ENCODE measurements around the gene APLP1.

Gene APLP1

GRCh38 chr19:35903550-35904179 is 35.3 kb downstream of the APLP1 start:
- Histone ChIP-seq H3K4me1 (ENCODE audit: control extremely low read depth in 1 of 4, control insufficient read depth in 4 of 4, insufficient read depth in 4 of 4, low read length in 3 of 4) (peaks cover 17 to 82% (median 71%) of the 10 kb centered on the region in 4 experiments), H3K4me3 (ENCODE audit: control insufficient read depth in 1 of 7, extremely low read depth in 1 of 7, insufficient read depth in 4 of 7, low read depth in 2 of 7, low read length in 6 of 7) (peak overlapping the region; percentile 16 to 90 (median 84)), H3K27ac (ENCODE audit: insufficient read depth in 1 of 2, low read depth in 1 of 2, low read length in 2 of 2, poor library complexity in 1 of 2, severe bottlenecking in 2 of 2) (peak overlapping the region; percentile 80 to 94), H3K36me3 (ENCODE audit: control insufficient read depth in 4 of 4, insufficient read depth in 4 of 4, low read length in 3 of 4) (peaks cover 0 to under 1% (median 0%) of the 10 kb centered on the region in 4 experiments), H3K9me3 (ENCODE audit: control extremely low read depth in 1 of 5, control insufficient read depth in 4 of 5, insufficient read depth in 2 of 5, low read depth in 1 of 5, low read length in 4 of 5) (no peaks in the 10 kb centered on the region), H3K27me3 (replicated peaks in 2 of 5; ENCODE audit: control insufficient read depth in 4 of 5, insufficient read depth in 5 of 5, low read length in 4 of 5) (no peaks in the 10 kb centered on the region)
- POLR2A ChIA-PET: interaction anchor here (0.6 to 1.0 kb wide), 3 partner anchors 22 to 485 kb away, joined by 3 to 4 read pairs (median 4); no protein-coding TSS in a partner anchor
- CTCF ChIA-PET: interaction anchor here (1.2 to 3.1 kb wide), 2 partner anchors 8 to 23 kb away, joined by 3 to 11 read pairs; no protein-coding TSS in a partner anchor
- 0% methylated on average over 12 of the region's 24 CpGs for WGBS (ENCODE audit: insufficient coverage)
- peak; percentile 94 to 98 (median 97) for DNase-seq

DNA sequence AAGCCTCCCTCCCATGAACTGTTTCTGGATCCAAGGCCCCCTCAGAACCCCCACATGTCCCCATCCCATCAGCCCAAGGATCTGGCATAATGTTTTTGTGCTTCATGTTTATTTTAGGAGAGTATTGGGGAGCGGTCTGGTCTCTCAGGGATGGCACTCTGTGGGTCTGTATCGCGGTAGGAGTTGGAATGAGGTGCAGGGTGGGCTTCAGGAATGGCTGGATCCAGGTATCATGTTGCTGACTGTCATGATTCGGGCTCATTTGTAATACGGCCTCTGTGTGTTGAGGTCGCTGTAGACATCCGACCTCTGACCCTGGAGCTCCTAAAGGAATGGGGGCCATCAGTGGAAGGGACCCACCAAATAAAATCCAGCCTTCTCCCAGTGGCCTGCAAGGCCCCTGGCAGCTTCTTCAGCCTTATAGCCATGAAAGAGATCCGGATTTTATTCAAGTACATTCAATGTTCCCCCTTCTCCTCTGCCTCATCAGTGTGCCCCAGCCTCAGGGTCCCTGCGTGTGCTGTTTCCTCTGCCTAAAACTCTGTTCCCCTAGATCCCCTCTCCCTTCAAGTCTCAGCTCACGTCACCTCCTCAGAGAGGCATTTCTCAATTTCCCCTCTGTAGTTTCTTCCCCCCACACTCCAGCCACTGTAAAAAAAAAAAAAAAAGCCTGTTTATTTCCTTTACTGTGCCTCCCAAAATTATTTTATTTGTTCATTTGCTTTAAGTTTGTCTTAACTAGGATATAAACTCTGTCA is 36.1 kb downstream of the APLP1 start:
- POLR2A ChIA-PET: interaction anchor here (1.2 kb wide), 1 partner anchor 27 kb away, joined by 4 read pairs; no protein-coding TSS in a partner anchor

DNA sequence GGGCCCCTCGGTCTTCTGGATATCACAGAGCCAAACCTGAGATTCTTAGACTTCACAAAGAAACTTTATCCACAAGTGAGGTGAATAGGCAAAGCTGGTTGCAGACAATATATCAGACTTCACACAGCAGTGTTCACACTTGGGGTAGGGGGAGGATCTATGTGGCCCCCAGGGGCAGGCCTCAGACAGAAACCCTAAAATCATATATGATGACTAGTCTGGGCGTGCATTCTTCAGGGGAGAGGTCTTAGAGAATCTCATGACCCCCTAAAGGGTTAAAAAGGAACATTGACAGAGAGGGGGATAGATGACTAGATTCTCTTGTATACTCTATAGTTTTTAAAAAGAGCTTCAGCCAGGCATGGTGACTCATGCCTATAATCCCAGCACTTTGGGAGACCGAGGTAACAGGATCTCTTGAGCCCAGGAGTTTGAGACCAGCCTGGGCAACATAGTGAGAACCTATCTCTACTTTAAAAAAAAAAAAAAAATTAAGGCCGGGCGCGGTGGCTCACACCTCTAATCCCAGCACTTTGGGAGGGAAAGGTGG is 36.9 kb downstream of the APLP1 start:
- CTCF ChIA-PET: interaction anchor here (0.7 to 3.1 kb wide), 5 partner anchors 20 to 26 kb away, joined by 3 to 11 read pairs (median 3); no protein-coding TSS in a partner anchor
- Histone ChIP-seq H3K4me3 (ENCODE audit: control insufficient read depth in 1 of 7, extremely low read depth in 1 of 7, insufficient read depth in 4 of 7, low read depth in 2 of 7, low read length in 6 of 7) (peak overlapping the region in 3 of 7 experiments; percentile 2 to 27 (median 6)), H3K9me3 (ENCODE audit: control extremely low read depth in 1 of 5, control insufficient read depth in 4 of 5, insufficient read depth in 2 of 5, low read depth in 1 of 5, low read length in 4 of 5) (no peaks in the 10 kb centered on the region), H3K27ac (ENCODE audit: insufficient read depth in 1 of 2, low read depth in 1 of 2, low read length in 2 of 2, poor library complexity in 1 of 2, severe bottlenecking in 2 of 2) (peak overlapping the region; percentile 70 to 94), H3K4me1 (ENCODE audit: control extremely low read depth in 1 of 4, control insufficient read depth in 4 of 4, insufficient read depth in 4 of 4, low read length in 3 of 4) (peaks cover 21 to 93% (median 80%) of the 10 kb centered on the region in 4 experiments), H3K36me3 (ENCODE audit: control insufficient read depth in 4 of 4, insufficient read depth in 4 of 4, low read length in 3 of 4) (no peaks in the 10 kb centered on the region), H3K27me3 (replicated peaks in 2 of 5; ENCODE audit: control insufficient read depth in 4 of 5, insufficient read depth in 5 of 5, low read length in 4 of 5) (no peaks in the 10 kb centered on the region)
- POLR2A ChIA-PET: interaction anchor here (0.6 to 1.2 kb wide), 2 partner anchors 26 to 44 kb away, joined by 3 to 4 read pairs; no protein-coding TSS in a partner anchor
- DNase-seq: no peak
- 40% methylated on average over 1 of the region's 6 CpGs for WGBS (ENCODE audit: insufficient coverage)

More for the DNA sequence above, 36.1 kb downstream of the APLP1 start:
- peak in 2 of 3 donors; percentile 52 to 61 for DNase-seq
- H3K4me1 ChIP-seq (ENCODE audit: control extremely low read depth in 1 of 4, control insufficient read depth in 4 of 4, insufficient read depth in 4 of 4, low read length in 3 of 4): peaks cover 21 to 86% (median 74%) of the 10 kb centered on the region in 4 experiments
- peak overlapping the region in 4 of 7 experiments; percentile 27 to 90 (median 68) for H3K4me3 ChIP-seq (ENCODE audit: control insufficient read depth in 1 of 7, extremely low read depth in 1 of 7, insufficient read depth in 4 of 7, low read depth in 2 of 7, low read length in 6 of 7)
- H3K27me3 ChIP-seq (replicated peaks in 2 of 5; ENCODE audit: control insufficient read depth in 4 of 5, insufficient read depth in 5 of 5, low read length in 4 of 5): no peaks in the 10 kb centered on the region
- H3K9me3 ChIP-seq (ENCODE audit: control extremely low read depth in 1 of 5, control insufficient read depth in 4 of 5, insufficient read depth in 2 of 5, low read depth in 1 of 5, low read length in 4 of 5): no peaks in the 10 kb centered on the region
- 73% methylated on average over 10 of the region's 10 CpGs for WGBS (ENCODE audit: insufficient coverage)
- no peaks in the 10 kb centered on the region for H3K36me3 ChIP-seq (ENCODE audit: control insufficient read depth in 4 of 4, insufficient read depth in 4 of 4, low read length in 3 of 4)
- CTCF ChIA-PET: interaction anchor here (0.7 to 3.1 kb wide), 5 partner anchors 19 to 27 kb away, joined by 3 to 11 read pairs (median 3); no protein-coding TSS in a partner anchor
- H3K27ac ChIP-seq (ENCODE audit: insufficient read depth in 1 of 2, low read depth in 1 of 2, low read length in 2 of 2, poor library complexity in 1 of 2, severe bottlenecking in 2 of 2): peak overlapping the region; percentile 70 to 94

DNA sequence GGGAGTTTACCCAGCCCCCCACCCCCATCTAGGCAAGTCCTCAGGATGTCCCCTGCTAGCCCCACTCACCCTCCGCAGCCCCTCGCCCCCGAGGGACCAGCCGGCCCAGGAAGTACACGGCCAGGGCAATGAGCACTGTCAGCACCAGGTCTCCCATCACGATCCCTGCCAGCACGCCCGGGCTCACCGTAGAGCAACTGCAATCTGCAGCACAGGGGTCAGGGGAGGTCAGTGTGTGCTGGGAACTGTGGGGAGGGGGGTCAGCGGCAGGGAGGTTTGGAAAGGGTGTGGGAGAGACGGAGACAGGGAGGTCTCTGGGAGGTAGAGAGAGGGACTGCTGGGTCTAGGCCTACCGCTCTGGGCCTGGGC is 39.0 kb downstream of the APLP1 start:
- 90% methylated on average over 10 of the region's 12 CpGs for WGBS (ENCODE audit: insufficient coverage)
- peaks cover 13 to 94% (median 73%) of the 10 kb centered on the region in 4 experiments for H3K4me1 ChIP-seq (ENCODE audit: control extremely low read depth in 1 of 4, control insufficient read depth in 4 of 4, insufficient read depth in 4 of 4, low read length in 3 of 4)
- CTCF ChIA-PET: no interaction called here
- H3K4me3 ChIP-seq (ENCODE audit: control insufficient read depth in 1 of 7, extremely low read depth in 1 of 7, insufficient read depth in 4 of 7, low read depth in 2 of 7, low read length in 6 of 7): peak overlapping the region in 3 of 7 experiments; percentile 56 to 66 (median 65)
- H3K36me3 ChIP-seq (ENCODE audit: control insufficient read depth in 4 of 4, insufficient read depth in 4 of 4, low read length in 3 of 4): no peaks in the 10 kb centered on the region
- no peak for DNase-seq
- H3K27ac ChIP-seq (ENCODE audit: insufficient read depth in 1 of 2, low read depth in 1 of 2, low read length in 2 of 2, poor library complexity in 1 of 2, severe bottlenecking in 2 of 2): peak overlapping the region in 1 of 2 experiments; percentile 90
- no peaks in the 10 kb centered on the region for H3K27me3 ChIP-seq (replicated peaks in 2 of 5; ENCODE audit: control insufficient read depth in 4 of 5, insufficient read depth in 5 of 5, low read length in 4 of 5)
- H3K9me3 ChIP-seq (ENCODE audit: control extremely low read depth in 1 of 5, control insufficient read depth in 4 of 5, insufficient read depth in 2 of 5, low read depth in 1 of 5, low read length in 4 of 5): no peaks in the 10 kb centered on the region
- POLR2A ChIA-PET: interaction anchor here (0.8 to 1.0 kb wide), 2 partner anchors 14 to 24 kb away, joined by 3 read pairs; no protein-coding TSS in a partner anchor

DNA sequence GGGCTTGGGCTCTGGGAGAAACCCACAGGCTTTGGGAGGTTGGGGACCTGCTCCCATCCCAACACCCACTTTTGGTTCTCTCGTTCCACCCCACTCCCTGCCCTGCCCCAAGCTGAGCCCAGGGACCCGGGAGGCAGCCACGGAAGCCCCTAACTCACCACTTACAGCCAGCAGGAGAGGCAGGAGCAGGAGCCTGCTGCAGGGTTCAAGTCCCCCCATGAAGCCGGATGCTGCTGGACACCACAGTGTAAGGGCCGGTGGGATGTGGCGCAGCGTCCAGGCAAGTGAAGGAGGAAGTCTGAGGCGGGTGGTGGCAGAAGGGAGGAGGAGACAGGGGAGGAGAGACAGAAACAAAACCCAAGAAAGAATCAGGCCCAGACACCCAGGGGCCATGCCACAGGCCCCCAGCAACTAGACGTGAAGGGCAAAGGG is 39.7 kb downstream of the APLP1 start, which contains the start of gene TYROBP:
TSS of gene TYROBP (minus strand) at position 286 of the 432 bp plus-strand sequence. CDS start at position 219, 67 bp downstream.
- peaks cover 11 to 90% (median 66%) of the 10 kb centered on the region in 4 experiments for H3K4me1 ChIP-seq (ENCODE audit: control extremely low read depth in 1 of 4, control insufficient read depth in 4 of 4, insufficient read depth in 4 of 4, low read length in 3 of 4)
- no peaks in the 10 kb centered on the region for H3K27me3 ChIP-seq (replicated peaks in 2 of 5; ENCODE audit: control insufficient read depth in 4 of 5, insufficient read depth in 5 of 5, low read length in 4 of 5)
- H3K27ac ChIP-seq (ENCODE audit: insufficient read depth in 1 of 2, low read depth in 1 of 2, low read length in 2 of 2, poor library complexity in 1 of 2, severe bottlenecking in 2 of 2): peak within 1 kb of the TSS in 1 of 2 experiments; percentile 90
- no peaks in the 10 kb centered on the region for H3K36me3 ChIP-seq (ENCODE audit: control insufficient read depth in 4 of 4, insufficient read depth in 4 of 4, low read length in 3 of 4)
- H3K4me3 ChIP-seq (ENCODE audit: control insufficient read depth in 1 of 7, extremely low read depth in 1 of 7, insufficient read depth in 4 of 7, low read depth in 2 of 7, low read length in 6 of 7): peak within 1 kb of the TSS in 5 of 7 experiments; percentile 36 to 66 (median 58)
- ChIA-PET POLR2A (interaction anchor here (0.7 to 2.1 kb wide), 4 partner anchors 8 to 23 kb away, joined by 3 to 15 read pairs (median 4); partner anchors contain the start of gene NFKBID), CTCF (interaction anchor here (1.7 to 2.7 kb wide), 3 partner anchors 10 to 24 kb away, joined by 6 to 11 read pairs (median 9); no protein-coding TSS in a partner anchor)
- DNase-seq: no peak
- H3K9me3 ChIP-seq (ENCODE audit: control extremely low read depth in 1 of 5, control insufficient read depth in 4 of 5, insufficient read depth in 2 of 5, low read depth in 1 of 5, low read length in 4 of 5): no peaks in the 10 kb centered on the region
- WGBS (ENCODE audit: insufficient coverage): 16% methylated on average over 7 of the region's 9 CpGs

DNA sequence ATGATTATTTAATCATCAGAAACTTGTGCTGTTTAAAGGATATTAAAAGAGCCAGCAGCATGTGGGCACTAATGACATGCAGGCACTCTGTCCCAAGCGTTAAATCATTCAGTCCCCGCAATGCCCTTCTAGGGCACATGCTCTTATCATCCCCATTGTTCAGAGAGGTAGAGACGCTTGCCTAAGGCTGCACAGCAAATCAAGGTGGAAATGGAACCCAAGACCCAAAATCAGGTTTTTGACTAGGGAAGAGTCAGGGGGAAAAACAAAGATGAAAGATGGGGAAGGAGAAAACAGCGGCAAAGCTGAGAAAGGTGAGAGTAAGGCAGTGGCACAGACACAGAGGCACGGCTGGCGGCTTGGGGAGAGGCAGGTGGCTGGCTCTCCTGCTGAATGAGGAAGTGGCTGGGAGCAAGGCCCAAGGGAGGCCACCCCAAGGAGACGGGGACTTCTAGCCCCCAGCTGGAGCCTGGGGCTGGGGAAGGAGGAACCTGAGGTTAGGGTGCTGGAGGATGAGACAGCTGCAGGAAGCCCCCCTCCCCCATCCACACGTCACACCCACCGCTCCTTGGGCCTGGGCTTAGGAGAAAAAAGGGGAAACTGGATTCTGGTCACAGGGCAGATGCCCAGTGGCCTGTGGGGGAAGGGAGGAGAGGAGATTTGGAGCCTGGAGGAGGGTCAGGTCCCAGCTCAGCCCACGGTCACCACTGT is 40.8 kb downstream of the APLP1 start:
- peak; percentile 97 to 99 (median 99) for DNase-seq
- peak overlapping the region in 5 of 7 experiments; percentile 22 to 68 (median 44) for H3K4me3 ChIP-seq (ENCODE audit: control insufficient read depth in 1 of 7, extremely low read depth in 1 of 7, insufficient read depth in 4 of 7, low read depth in 2 of 7, low read length in 6 of 7)
- 28% methylated on average over 5 of the region's 10 CpGs for WGBS (ENCODE audit: insufficient coverage)
- H3K27me3 ChIP-seq (replicated peaks in 2 of 5; ENCODE audit: control insufficient read depth in 4 of 5, insufficient read depth in 5 of 5, low read length in 4 of 5): no peaks in the 10 kb centered on the region
- H3K36me3 ChIP-seq (ENCODE audit: control insufficient read depth in 4 of 4, insufficient read depth in 4 of 4, low read length in 3 of 4): no peaks in the 10 kb centered on the region
- ChIA-PET CTCF (interaction anchor here (1.7 to 4.4 kb wide), 4 partner anchors 11 to 25 kb away, joined by 6 to 16 read pairs (median 10); no protein-coding TSS in a partner anchor), POLR2A (interaction anchor here (0.8 to 2.1 kb wide), 7 partner anchors 9 to 29 kb away, joined by 3 to 15 read pairs (median 5); partner anchors contain the start of gene NFKBID)
- peaks cover 11 to 80% (median 55%) of the 10 kb centered on the region in 4 experiments for H3K4me1 ChIP-seq (ENCODE audit: control extremely low read depth in 1 of 4, control insufficient read depth in 4 of 4, insufficient read depth in 4 of 4, low read length in 3 of 4)
- peak overlapping the region; percentile 85 to 90 for H3K27ac ChIP-seq (ENCODE audit: insufficient read depth in 1 of 2, low read depth in 1 of 2, low read length in 2 of 2, poor library complexity in 1 of 2, severe bottlenecking in 2 of 2)
- no peaks in the 10 kb centered on the region for H3K9me3 ChIP-seq (ENCODE audit: control extremely low read depth in 1 of 5, control insufficient read depth in 4 of 5, insufficient read depth in 2 of 5, low read depth in 1 of 5, low read length in 4 of 5)
